GM12891 (cell line): ENCODE measurements around the gene ATXN8OS.

Experiments used
- POLR2A ChIP-seq: IDR thresholded peaks from 2 replicates; pipeline ENCODE4 v1.6.1; 2011; ENCODE audit warnings: low read depth, low read length, control low read depth
- POLR2AphosphoS5 ChIP-seq: IDR thresholded peaks from 2 replicates; pipeline ENCODE4 v1.6.1; 2011; ENCODE audit warnings: low read depth, low read length, control low read depth

DNA sequence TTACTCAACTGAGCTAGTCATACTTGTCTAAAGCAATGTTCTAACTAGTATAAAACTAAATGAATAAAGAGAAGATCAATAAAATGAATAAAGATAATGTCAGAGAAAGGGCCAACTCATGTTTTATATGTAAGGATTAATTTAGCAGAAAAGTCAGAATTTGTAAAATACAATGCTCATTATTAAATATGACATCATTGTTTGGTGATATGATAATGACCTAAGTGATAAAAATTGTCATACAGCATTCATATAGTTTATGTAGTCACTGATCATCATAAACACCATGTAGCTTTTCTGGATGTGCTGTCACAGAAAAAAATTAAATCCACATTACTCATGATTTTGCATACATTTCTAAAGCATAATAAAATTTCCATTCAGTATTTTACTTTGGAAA, 3.1 kb upstream of the ATXN8OS start:
- TF ChIP-seq POLR2AphosphoS5 (no peak), POLR2A (no peak)
